RWPE1 (cell line): ENCODE measurements around the gene GPR158.

Source experiments
- CTCF ChIA-PET: fragments of 350-600 bp; sonication (Branson Sonifier 250); formaldehyde crosslinking; extraction: SDS; loops from one replicate; lab custom pipeline; 2021; lab: Yijun Ruan, JAX
- POLR2A ChIA-PET: fragments of 400-600 bp; formaldehyde crosslinking; extraction: SDS; loops from one replicate; lab custom pipeline; 2020; ENCODE audit warnings: antibody characterized with exemption; ENCODE audit not compliant: low non-redundant PET; lab: Yijun Ruan, JAX
- DNase-seq: peaks from one replicate; pipeline ENCODE4 v3.0.0; 2012; ENCODE audit warnings: low spot score
- H3K27ac ChIP-seq: fragments of 450-650 bp; 2 replicates; pipeline ENCODE4 v1.5.1; 2017
- TF ChIP-seq, protein P1 (sequence below): fragments of 450-650 bp; conservative IDR thresholded peaks from 2 replicates; pipeline ENCODE4 v1.5.1; 2017; ENCODE audit warnings: low read depth, mild to moderate bottlenecking

GPR158 gene

DNA sequence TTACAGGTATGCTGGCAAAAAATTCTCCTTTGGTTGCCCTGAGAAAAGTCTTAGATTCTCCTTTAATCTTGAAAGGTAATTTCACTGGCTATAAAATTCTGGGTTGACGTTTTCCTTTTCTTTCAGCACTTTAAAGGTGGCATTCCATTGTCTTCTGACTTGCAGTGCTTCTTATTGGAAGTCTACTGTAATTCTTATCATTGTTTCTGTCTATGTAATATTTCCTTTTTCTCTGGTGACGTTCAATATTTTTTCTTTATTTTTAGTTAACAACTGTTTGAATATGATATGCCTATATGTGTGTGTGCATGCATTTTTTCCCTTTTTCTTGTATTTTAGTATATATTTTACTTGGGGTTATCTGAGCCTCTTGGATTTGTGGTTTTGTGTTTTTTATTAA is 111.0 kb downstream of the GPR158 start:
- ChIA-PET CTCF (no interaction called here), POLR2A (no interaction called here)
- DNase-seq: no peak
- TF ChIP-seq, protein P1, sequence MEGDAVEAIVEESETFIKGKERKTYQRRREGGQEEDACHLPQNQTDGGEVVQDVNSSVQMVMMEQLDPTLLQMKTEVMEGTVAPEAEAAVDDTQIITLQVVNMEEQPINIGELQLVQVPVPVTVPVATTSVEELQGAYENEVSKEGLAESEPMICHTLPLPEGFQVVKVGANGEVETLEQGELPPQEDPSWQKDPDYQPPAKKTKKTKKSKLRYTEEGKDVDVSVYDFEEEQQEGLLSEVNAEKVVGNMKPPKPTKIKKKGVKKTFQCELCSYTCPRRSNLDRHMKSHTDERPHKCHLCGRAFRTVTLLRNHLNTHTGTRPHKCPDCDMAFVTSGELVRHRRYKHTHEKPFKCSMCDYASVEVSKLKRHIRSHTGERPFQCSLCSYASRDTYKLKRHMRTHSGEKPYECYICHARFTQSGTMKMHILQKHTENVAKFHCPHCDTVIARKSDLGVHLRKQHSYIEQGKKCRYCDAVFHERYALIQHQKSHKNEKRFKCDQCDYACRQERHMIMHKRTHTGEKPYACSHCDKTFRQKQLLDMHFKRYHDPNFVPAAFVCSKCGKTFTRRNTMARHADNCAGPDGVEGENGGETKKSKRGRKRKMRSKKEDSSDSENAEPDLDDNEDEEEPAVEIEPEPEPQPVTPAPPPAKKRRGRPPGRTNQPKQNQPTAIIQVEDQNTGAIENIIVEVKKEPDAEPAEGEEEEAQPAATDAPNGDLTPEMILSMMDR: no peak
- no peak overlapping the region for H3K27ac ChIP-seq

DNA sequence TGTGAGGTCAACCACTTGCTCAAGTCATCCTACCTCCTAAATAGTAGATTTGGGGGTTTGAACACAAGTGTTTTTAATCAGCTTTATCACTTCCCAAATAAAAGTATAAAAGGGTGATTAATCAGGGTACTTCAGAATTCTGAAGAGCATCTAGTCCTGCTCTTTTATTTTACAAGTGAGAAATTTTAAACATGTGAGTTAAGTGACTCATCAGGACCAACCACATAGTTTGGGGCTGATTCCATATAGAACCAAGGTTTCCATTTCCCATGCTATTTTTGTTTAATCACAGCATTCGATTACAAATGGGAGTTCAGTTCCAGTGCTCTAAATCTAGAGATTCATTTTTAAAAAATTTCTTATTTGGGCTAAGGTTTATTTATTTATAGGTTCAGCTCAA is 113.4 kb downstream of the GPR158 start:
- no peak overlapping the region for H3K27ac ChIP-seq
- ChIA-PET CTCF (no interaction called here), POLR2A (no interaction called here)
- TF ChIP-seq, protein P1: no peak
- no peak for DNase-seq

DNA sequence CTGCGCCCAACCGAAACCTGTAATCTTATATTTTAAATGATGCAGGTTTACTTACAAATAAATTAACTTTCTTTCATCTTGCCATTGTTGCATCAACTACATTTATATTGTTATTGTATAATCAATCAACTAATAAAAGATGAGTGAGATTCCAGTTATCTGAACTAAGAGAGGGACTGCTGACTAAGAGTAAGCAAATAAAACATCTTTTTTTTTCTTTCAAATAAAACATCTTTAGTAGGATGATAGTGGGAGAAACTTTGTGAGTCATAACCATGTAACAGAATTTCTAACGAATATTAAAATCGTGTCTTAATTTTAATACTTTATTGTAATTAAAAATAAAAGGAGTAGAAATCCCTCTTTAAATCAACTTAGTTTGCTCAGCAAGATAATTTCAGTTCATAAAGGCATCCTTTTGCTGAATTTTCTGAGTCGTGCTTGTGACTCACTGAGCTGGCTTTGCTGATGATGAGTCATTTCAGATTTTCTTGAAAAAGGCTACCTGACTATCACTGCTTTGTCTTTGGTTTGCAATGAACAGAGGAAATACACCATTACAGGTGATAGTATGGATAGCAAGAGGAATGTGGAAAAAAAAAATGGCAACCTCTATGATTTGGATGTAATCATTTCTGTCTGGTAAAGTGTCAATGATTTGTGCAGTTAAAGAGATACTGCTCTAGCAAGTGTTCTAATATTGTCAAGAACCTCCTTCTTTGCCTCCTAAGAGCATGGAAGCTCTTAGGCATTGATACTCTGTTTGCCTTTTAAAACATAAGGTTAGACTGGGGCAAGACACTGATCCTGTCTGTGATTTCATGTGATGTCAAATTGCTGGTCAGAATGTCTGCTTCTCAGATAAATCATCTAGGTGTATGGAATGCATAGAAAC is 119.5 kb downstream of the GPR158 start:
- TF ChIP-seq, protein P1: no peak
- no peak overlapping the region for H3K27ac ChIP-seq
- ChIA-PET POLR2A (no interaction called here), CTCF (no interaction called here)
- peak; percentile 60 for DNase-seq

DNA sequence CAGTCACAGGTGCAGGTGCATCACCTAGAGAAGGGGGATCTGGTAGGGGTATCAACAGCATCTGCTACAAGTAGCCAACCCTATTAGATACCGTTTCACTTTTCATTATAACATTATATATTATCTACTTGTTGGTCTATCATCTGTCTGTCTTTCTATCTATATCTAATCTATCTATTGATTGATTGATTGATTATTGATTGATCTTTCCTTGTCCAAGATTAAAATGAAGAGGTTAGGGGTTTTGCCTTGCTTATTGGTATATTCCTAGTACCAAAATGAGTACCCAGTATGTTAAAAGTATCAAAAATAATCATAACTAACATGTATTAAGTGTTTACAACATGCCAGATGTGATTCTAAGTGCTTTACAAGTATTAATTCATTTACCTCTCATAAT is 121.5 kb downstream of the GPR158 start:
- CTCF ChIA-PET: interaction anchor here (0.7 kb wide), 1 partner anchor 130 kb away, joined by 3 read pairs; no protein-coding TSS in a partner anchor
- TF ChIP-seq, protein P1: no peak
- no peak overlapping the region for H3K27ac ChIP-seq
- DNase-seq: no peak
- POLR2A ChIA-PET: no interaction called here

DNA sequence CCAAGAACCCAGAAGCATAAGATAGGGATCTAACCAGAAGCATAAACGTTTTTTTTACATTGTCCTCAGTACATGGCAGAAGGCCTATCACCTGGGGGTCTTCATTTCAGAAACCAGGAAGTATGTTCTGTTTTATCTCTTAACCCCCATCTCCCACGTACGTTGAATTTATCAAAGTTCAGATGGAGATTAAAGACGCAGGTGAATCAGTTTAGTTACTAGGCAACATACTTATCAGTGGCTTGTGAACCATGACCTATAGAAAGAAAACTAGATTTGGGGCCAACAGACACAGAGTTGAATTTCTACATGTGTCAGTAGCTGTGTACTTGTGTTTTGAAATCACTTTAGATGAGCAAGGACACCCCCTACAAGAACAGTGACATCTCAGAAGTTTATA is 122.7 kb downstream of the GPR158 start:
- DNase-seq: no peak
- POLR2A ChIA-PET: no interaction called here
- CTCF ChIA-PET: no interaction called here
- TF ChIP-seq, protein P1: no peak
- H3K27ac ChIP-seq: no peak overlapping the region

DNA sequence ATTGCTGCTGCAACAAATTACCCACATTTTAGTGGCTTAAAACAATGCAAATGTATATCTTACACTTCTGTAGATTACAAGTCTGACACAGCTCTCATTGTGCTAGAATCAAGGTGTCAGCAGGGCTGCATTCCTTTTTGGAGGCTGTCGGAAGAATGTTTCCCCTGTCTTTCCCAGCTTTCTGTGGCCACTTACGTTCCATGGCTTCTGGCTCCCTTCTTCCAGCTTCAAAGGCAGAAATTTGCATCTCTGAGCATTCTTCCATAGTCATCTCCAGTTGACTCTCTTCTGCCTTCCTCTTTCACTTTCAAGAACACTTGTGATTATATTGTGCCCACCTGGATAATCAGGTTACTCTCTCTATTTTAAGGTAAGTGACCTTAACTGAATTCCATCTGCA is 125.3 kb downstream of the GPR158 start:
- DNase-seq: no peak
- no peak overlapping the region for H3K27ac ChIP-seq
- ChIA-PET CTCF (no interaction called here), POLR2A (no interaction called here)
- TF ChIP-seq, protein P1: no peak
